Breast epithelium (tissue), 3 donors: Measurements from ENCODE around the gene PCMTD2.

Experiments
- POLR2A ChIP-seq: fragments of 450-650 bp; IDR thresholded peaks from one replicate; pipeline ENCODE4 v1.6.1; 2016; ENCODE audit warnings: antibody characterized with exemption, mild to moderate bottlenecking, moderate library complexity
- TF ChIP-seq, protein P1 (sequence below), 3 donors: fragments of 450-650 bp; IDR thresholded peaks; one replicate each; pipeline ENCODE4 v1.5.1; 2016 to 2017; ENCODE audit warnings: antibody characterized with exemption in 3 of 3, mild to moderate bottlenecking in 3 of 3, moderate library complexity in 3 of 3

GRCh38 chr20:64246616-64247306, 8.8 kb upstream of the PCMTD2 start:
- TF ChIP-seq, protein P1, sequence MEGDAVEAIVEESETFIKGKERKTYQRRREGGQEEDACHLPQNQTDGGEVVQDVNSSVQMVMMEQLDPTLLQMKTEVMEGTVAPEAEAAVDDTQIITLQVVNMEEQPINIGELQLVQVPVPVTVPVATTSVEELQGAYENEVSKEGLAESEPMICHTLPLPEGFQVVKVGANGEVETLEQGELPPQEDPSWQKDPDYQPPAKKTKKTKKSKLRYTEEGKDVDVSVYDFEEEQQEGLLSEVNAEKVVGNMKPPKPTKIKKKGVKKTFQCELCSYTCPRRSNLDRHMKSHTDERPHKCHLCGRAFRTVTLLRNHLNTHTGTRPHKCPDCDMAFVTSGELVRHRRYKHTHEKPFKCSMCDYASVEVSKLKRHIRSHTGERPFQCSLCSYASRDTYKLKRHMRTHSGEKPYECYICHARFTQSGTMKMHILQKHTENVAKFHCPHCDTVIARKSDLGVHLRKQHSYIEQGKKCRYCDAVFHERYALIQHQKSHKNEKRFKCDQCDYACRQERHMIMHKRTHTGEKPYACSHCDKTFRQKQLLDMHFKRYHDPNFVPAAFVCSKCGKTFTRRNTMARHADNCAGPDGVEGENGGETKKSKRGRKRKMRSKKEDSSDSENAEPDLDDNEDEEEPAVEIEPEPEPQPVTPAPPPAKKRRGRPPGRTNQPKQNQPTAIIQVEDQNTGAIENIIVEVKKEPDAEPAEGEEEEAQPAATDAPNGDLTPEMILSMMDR (IDR thresholded peaks at IDR 0.05): no peak
- TF ChIP-seq POLR2A: no peak
